ENCODE results near the gene AAK1.

The AAK1 gene

DNA sequence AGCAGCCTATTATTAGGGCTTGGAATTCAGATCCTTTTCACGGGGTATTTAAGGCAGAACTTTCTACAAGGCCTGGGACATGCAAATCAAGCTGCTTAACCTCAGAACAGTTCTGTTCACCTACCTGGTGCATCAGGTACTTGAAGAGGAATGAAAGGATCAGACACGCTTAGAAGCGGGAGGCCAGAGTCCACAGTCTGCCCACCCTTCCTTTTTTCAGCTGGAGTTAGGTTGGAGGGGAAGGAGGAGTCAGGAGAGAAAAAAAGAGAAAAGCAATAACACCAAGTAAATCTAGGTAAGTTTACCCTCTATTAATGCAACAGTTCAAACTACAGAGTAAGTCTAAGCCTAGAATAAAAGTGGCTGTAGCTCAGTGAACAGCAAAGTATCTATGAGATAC lies 147.7 kb downstream of the AAK1 start:
- Histone ChIP-seq H2AFZ (no peak overlapping the region), H3K36me3 (ENCODE audit: control insufficient read depth, insufficient read depth, low read length) (no peaks in the 10 kb centered on the region), H3K27me3 (ENCODE audit: control insufficient read depth, insufficient read depth, low read length) (no peaks in the 10 kb centered on the region), H3K27ac (no peak overlapping the region), H3K9ac (no peak overlapping the region), H3K4me2 (ENCODE audit: low read length) (no peak overlapping the region), H3K4me3 (ENCODE audit: low read depth, low read length) (no peak overlapping the region), H3K9me3 (ENCODE audit: control insufficient read depth, low read length) (no peaks in the 10 kb centered on the region), H3K4me1 (no peaks in the 10 kb centered on the region), H3K79me2 (peaks cover 26% of the 10 kb centered on the region)
- TF ChIP-seq, protein P1, sequence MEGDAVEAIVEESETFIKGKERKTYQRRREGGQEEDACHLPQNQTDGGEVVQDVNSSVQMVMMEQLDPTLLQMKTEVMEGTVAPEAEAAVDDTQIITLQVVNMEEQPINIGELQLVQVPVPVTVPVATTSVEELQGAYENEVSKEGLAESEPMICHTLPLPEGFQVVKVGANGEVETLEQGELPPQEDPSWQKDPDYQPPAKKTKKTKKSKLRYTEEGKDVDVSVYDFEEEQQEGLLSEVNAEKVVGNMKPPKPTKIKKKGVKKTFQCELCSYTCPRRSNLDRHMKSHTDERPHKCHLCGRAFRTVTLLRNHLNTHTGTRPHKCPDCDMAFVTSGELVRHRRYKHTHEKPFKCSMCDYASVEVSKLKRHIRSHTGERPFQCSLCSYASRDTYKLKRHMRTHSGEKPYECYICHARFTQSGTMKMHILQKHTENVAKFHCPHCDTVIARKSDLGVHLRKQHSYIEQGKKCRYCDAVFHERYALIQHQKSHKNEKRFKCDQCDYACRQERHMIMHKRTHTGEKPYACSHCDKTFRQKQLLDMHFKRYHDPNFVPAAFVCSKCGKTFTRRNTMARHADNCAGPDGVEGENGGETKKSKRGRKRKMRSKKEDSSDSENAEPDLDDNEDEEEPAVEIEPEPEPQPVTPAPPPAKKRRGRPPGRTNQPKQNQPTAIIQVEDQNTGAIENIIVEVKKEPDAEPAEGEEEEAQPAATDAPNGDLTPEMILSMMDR (IDR thresholded peaks at IDR 0.05): no peak

DNA sequence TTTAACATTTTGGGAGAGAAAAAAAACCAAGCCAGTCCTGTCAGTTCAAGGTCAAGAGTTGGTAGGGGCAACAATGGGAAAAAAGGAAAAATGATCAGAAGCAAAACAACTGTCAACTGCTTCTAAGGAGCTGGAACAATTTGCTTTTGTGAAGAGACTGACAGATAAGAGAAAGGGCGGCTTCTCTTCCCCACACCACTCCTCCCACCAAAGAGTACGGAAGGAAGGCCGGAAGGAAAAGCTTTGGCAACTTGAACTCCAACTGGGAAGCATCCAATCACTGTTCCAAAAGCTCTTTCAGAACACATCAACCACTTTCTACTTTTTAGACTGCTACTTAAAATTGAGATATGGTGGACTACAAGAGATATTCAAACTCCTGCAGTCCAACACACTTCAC lies 148.5 kb downstream of the AAK1 start:
- Histone ChIP-seq H3K4me2 (ENCODE audit: low read length) (no peak overlapping the region), H3K4me3 (ENCODE audit: low read depth, low read length) (no peak overlapping the region), H3K36me3 (ENCODE audit: control insufficient read depth, insufficient read depth, low read length) (no peaks in the 10 kb centered on the region), H3K9ac (no peak overlapping the region), H3K27me3 (ENCODE audit: control insufficient read depth, insufficient read depth, low read length) (no peaks in the 10 kb centered on the region), H2AFZ (no peak overlapping the region), H3K4me1 (no peaks in the 10 kb centered on the region), H3K27ac (no peak overlapping the region), H3K9me3 (ENCODE audit: control insufficient read depth, low read length) (no peaks in the 10 kb centered on the region), H3K79me2 (peaks cover 24% of the 10 kb centered on the region)
- TF ChIP-seq, protein P1 (IDR thresholded peaks at IDR 0.05): no peak

GRCh38 chr2:69494126-69494525 lies 149.4 kb downstream of the AAK1 start:
- no peaks in the 10 kb centered on the region for H3K9me3 ChIP-seq (ENCODE audit: control insufficient read depth, low read length)
- H3K27me3 ChIP-seq (ENCODE audit: control insufficient read depth, insufficient read depth, low read length): no peaks in the 10 kb centered on the region
- TF ChIP-seq, protein P1 (IDR thresholded peaks at IDR 0.05): no peak
- H3K9ac ChIP-seq: no peak overlapping the region
- no peak overlapping the region for H3K27ac ChIP-seq
- H2AFZ ChIP-seq: no peak overlapping the region
- no peak overlapping the region for H3K4me3 ChIP-seq (ENCODE audit: low read depth, low read length)
- no peak overlapping the region for H3K4me2 ChIP-seq (ENCODE audit: low read length)
- no peaks in the 10 kb centered on the region for H3K4me1 ChIP-seq
- H3K36me3 ChIP-seq (ENCODE audit: control insufficient read depth, insufficient read depth, low read length): no peaks in the 10 kb centered on the region
- peaks cover 22% of the 10 kb centered on the region for H3K79me2 ChIP-seq

GRCh38 chr2:69493268-69493667 lies 150.3 kb downstream of the AAK1 start:
- Histone ChIP-seq H3K79me2 (peaks cover 14% of the 10 kb centered on the region), H3K9me3 (ENCODE audit: control insufficient read depth, low read length) (no peaks in the 10 kb centered on the region), H3K4me1 (no peaks in the 10 kb centered on the region), H2AFZ (no peak overlapping the region), H3K36me3 (ENCODE audit: control insufficient read depth, insufficient read depth, low read length) (no peaks in the 10 kb centered on the region), H3K9ac (no peak overlapping the region), H3K27me3 (ENCODE audit: control insufficient read depth, insufficient read depth, low read length) (no peaks in the 10 kb centered on the region), H3K27ac (no peak overlapping the region), H3K4me2 (ENCODE audit: low read length) (no peak overlapping the region), H3K4me3 (ENCODE audit: low read depth, low read length) (no peak overlapping the region)
- TF ChIP-seq, protein P1 (IDR thresholded peaks at IDR 0.05): no peak

- Histone ChIP-seq H3K4me1 (no peaks in the 10 kb centered on the region), H3K27ac (no peak overlapping the region), H3K9me3 (ENCODE audit: control insufficient read depth, low read length) (no peaks in the 10 kb centered on the region)
Measured at GRCh38 chr2:69491864-69492263, 151.7 kb downstream of the AAK1 start.

More at GRCh38 chr2:69491864-69492263, 151.7 kb downstream of the AAK1 start:
- Histone ChIP-seq H3K27me3 (ENCODE audit: control insufficient read depth, insufficient read depth, low read length) (no peaks in the 10 kb centered on the region), H3K4me3 (ENCODE audit: low read depth, low read length) (no peak overlapping the region), H3K79me2 (peaks cover 11% of the 10 kb centered on the region), H2AFZ (no peak overlapping the region), H3K9ac (no peak overlapping the region), H3K4me2 (ENCODE audit: low read length) (no peak overlapping the region), H3K36me3 (ENCODE audit: control insufficient read depth, insufficient read depth, low read length) (no peaks in the 10 kb centered on the region)
- TF ChIP-seq, protein P1 (IDR thresholded peaks at IDR 0.05): no peak

Measured in parathyroid adenoma (tissue), 2 donors.